AG04450 (cell line): Measurements from ENCODE around the gene PRMT3. TPM values are rescaled to one million over a fixed set of nuclear protein-coding genes. Genes with fewer than 3 reads are reported as not detected.

Experiments used
- CTCF ChIA-PET: fragments of 300-600, 350-600 bp; formaldehyde crosslinking; extraction: SDS; loops from one replicate; lab custom pipeline; 2022; ENCODE audit warnings: antibody characterized with exemption, inconsistent platforms; lab: Charles Lee
- POLR2A ChIA-PET: fragments of 350-600 bp; formaldehyde crosslinking; extraction: SDS; loops from one replicate; lab custom pipeline; 2021; ENCODE audit warnings: antibody characterized with exemption, inconsistent platforms; lab: Yijun Ruan, JAX
- DNase-seq: peaks from one replicate; pipeline ENCODE4 v3.0.0-alpha.2; 2011; ENCODE audit warnings: low read depth, low spot score
- H3K27ac ChIP-seq: one replicate; pipeline ENCODE4 v1.5.1; 2012; ENCODE audit warnings: low read depth, low read length, control low read depth
- H3K27me3 ChIP-seq: one replicate; pipeline ENCODE4 v1.6.0; 2012; ENCODE audit warnings: low read length; ENCODE audit not compliant: control insufficient read depth, insufficient read depth
- H3K4me3 ChIP-seq: 2 replicates; pipeline ENCODE4 v1.5.1; 2011; ENCODE audit warnings: mild to moderate bottlenecking, low read depth, low read length, control low read depth
- H3K9me3 ChIP-seq: 2 replicates; pipeline ENCODE4 v1.5.1; 2012; ENCODE audit warnings: low read length; ENCODE audit not compliant: control insufficient read depth, insufficient read depth
- polyA plus RNA-seq: library from polyadenylated mRNA; depleted of rRNA; stranded (reverse); fragments of >200 nt; gene quantifications from 2 replicates; pipeline ENCODE4 v1.2.3, GENCODE V29; 2011
- TF ChIP-seq, protein P1 (sequence below): IDR thresholded peaks from 2 replicates; pipeline ENCODE4 v1.5.1; 2011; ENCODE audit warnings: low read depth, low read length, control low read depth, inconsistent platforms

PRMT3 gene
- polyA plus RNA-seq, 1 experiment: 14.8 TPM

DNA sequence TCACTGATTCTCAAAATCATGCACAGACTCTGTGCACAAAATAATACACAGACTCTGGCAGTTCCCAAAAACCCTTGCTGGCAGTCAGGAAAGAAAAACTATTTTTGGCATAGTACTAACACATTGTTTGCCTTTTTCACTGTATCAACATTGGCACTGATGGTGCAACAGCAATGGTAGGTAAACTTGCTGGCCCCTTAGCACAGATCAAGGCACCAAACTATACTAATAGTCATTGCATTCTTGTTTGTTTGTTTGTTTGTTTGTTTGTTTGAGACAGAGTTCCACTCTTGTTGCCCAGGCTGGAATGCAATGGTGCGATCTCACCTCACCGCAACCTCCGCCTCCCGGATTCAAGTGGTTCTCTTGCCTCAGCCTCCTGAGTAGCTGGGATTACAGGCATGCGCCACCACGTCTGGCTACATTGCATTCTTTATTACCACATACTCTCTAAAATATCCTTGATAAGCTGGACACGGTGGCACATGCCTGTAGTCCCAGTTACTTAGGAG, 130.9 kb downstream of the PRMT3 start:
- H3K27me3 ChIP-seq: no peaks in the 10 kb centered on the region
- POLR2A ChIA-PET: no interaction called here
- TF ChIP-seq, protein P1, sequence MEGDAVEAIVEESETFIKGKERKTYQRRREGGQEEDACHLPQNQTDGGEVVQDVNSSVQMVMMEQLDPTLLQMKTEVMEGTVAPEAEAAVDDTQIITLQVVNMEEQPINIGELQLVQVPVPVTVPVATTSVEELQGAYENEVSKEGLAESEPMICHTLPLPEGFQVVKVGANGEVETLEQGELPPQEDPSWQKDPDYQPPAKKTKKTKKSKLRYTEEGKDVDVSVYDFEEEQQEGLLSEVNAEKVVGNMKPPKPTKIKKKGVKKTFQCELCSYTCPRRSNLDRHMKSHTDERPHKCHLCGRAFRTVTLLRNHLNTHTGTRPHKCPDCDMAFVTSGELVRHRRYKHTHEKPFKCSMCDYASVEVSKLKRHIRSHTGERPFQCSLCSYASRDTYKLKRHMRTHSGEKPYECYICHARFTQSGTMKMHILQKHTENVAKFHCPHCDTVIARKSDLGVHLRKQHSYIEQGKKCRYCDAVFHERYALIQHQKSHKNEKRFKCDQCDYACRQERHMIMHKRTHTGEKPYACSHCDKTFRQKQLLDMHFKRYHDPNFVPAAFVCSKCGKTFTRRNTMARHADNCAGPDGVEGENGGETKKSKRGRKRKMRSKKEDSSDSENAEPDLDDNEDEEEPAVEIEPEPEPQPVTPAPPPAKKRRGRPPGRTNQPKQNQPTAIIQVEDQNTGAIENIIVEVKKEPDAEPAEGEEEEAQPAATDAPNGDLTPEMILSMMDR: no peak
- no peak overlapping the region for H3K27ac ChIP-seq
- no peak for DNase-seq
- no peak overlapping the region for H3K4me3 ChIP-seq
- H3K9me3 ChIP-seq: no peaks in the 10 kb centered on the region
- CTCF ChIA-PET: no interaction called here

GRCh38 chr11:20522536-20522935, 135.0 kb downstream of the PRMT3 start:
- no peaks in the 10 kb centered on the region for H3K9me3 ChIP-seq
- no peak overlapping the region for H3K27ac ChIP-seq
- H3K27me3 ChIP-seq: no peaks in the 10 kb centered on the region
- CTCF ChIA-PET: no interaction called here
- no peak overlapping the region for H3K4me3 ChIP-seq
- POLR2A ChIA-PET: no interaction called here
- DNase-seq: no peak
- TF ChIP-seq, protein P1: no peak

GRCh38 chr11:20529757-20530156, 142.2 kb downstream of the PRMT3 start:
- no peak overlapping the region for H3K27ac ChIP-seq
- no peaks in the 10 kb centered on the region for H3K27me3 ChIP-seq
- TF ChIP-seq, protein P1: no peak
- no peak overlapping the region for H3K4me3 ChIP-seq
- no peak for DNase-seq
- no peaks in the 10 kb centered on the region for H3K9me3 ChIP-seq
- CTCF ChIA-PET: no interaction called here
- POLR2A ChIA-PET: no interaction called here

GRCh38 chr11:20530942-20531703, 143.6 kb downstream of the PRMT3 start:
- ChIA-PET CTCF (no interaction called here), POLR2A (no interaction called here)

More at GRCh38 chr11:20530942-20531703, 143.6 kb downstream of the PRMT3 start:
- Histone ChIP-seq H3K27me3 (no peaks in the 10 kb centered on the region), H3K4me3 (no peak overlapping the region), H3K27ac (no peak overlapping the region), H3K9me3 (no peaks in the 10 kb centered on the region)
- TF ChIP-seq, protein P1: no peak
- DNase-seq: no peak
